Measurements from ENCODE around the gene NRDE2.

Gene NRDE2

DNA sequence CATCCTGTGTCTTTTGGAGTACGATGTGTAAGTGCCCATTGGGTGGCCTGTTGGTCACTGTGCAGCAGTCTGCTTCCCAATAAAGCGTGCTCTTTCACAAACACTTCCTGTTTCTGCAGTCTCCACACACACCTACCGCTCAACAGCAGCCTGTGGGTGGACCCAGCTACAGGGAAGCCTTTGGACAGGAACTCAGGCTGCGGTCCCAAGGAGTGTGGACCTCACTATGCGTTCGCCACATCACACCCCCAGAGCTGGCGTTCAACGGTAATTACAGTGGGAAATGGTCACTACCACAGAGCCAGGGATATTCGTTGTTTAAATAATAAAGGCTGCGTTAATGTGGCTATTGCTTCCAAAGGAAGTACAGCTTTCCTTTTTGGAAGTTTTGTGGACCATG, 59.2 kb downstream of the NRDE2 start:
- TF ChIP-seq TAF1 (IDR thresholded peaks at IDR 0.05; ENCODE audit: low read depth) = no peak
- no peak for TF ChIP-seq CEBPB (IDR thresholded peaks at IDR 0.05)
- no peak for TF ChIP-seq FOXM1 (IDR thresholded peaks at IDR 0.05; ENCODE audit: borderline replicate concordance, low read depth)
- TF ChIP-seq RAD21 (IDR thresholded peaks at IDR 0.05; ENCODE audit: low read depth) = no peak
- no peak for TF ChIP-seq EP300 (IDR thresholded peaks at IDR 0.05; ENCODE audit: borderline replicate concordance)
- no peak for TF ChIP-seq TCF12 (IDR thresholded peaks at IDR 0.05; ENCODE audit: low read depth)
- TF ChIP-seq USF1 (IDR thresholded peaks at IDR 0.05) = no peak
- TF ChIP-seq YY1 (IDR thresholded peaks at IDR 0.05; ENCODE audit: low read depth) = no peak
- TF ChIP-seq NFIC (IDR thresholded peaks at IDR 0.05) = no peak
- TF ChIP-seq, protein P1, sequence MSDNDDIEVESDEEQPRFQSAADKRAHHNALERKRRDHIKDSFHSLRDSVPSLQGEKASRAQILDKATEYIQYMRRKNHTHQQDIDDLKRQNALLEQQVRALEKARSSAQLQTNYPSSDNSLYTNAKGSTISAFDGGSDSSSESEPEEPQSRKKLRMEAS (IDR thresholded peaks at IDR 0.05) = no peak
- TF ChIP-seq CREB1 (IDR thresholded peaks at IDR 0.05; ENCODE audit: low read depth) = no peak
- TF ChIP-seq ZBTB7A (IDR thresholded peaks at IDR 0.05; ENCODE audit: low read depth) = no peak
- TF ChIP-seq REST (IDR thresholded peaks at IDR 0.05; ENCODE audit: low read depth) = no peak

DNA sequence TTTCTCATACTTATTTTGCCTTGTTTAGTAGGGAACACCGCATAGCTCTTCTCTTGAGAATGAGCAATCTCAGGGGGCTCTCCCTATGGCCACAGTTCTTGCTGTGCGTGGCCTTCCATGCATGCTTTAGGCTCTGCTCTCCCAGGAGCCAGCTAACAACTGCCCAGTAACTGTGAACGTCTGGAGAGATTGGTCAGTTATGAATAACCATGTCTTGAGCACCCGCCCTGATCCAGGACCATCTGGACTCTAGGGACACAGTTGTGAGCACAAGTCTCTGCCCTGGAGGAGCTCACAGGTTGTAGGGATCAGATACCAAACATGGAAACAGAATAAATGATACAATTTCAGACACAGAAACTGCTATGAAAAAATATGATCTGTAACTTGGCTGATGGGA, 63.3 kb downstream of the NRDE2 start:
- TF ChIP-seq, protein P1 (IDR thresholded peaks at IDR 0.05) = no peak
- TF ChIP-seq RAD21 (IDR thresholded peaks at IDR 0.05; ENCODE audit: low read depth) (no peak), EGR1 (IDR thresholded peaks at IDR 0.05) (no peak), CREB1 (IDR thresholded peaks at IDR 0.05; ENCODE audit: low read depth) (no peak), USF1 (IDR thresholded peaks at IDR 0.05) (no peak), CEBPB (IDR thresholded peaks at IDR 0.05) (no peak), ZBTB7A (IDR thresholded peaks at IDR 0.05; ENCODE audit: low read depth) (no peak), FOXM1 (IDR thresholded peaks at IDR 0.05; ENCODE audit: borderline replicate concordance, low read depth) (no peak), YY1 (IDR thresholded peaks at IDR 0.05; ENCODE audit: low read depth) (no peak), TCF12 (IDR thresholded peaks at IDR 0.05; ENCODE audit: low read depth) (no peak), TAF1 (IDR thresholded peaks at IDR 0.05; ENCODE audit: low read depth) (no peak), TEAD4 (IDR thresholded peaks at IDR 0.05) (no peak)

DNA sequence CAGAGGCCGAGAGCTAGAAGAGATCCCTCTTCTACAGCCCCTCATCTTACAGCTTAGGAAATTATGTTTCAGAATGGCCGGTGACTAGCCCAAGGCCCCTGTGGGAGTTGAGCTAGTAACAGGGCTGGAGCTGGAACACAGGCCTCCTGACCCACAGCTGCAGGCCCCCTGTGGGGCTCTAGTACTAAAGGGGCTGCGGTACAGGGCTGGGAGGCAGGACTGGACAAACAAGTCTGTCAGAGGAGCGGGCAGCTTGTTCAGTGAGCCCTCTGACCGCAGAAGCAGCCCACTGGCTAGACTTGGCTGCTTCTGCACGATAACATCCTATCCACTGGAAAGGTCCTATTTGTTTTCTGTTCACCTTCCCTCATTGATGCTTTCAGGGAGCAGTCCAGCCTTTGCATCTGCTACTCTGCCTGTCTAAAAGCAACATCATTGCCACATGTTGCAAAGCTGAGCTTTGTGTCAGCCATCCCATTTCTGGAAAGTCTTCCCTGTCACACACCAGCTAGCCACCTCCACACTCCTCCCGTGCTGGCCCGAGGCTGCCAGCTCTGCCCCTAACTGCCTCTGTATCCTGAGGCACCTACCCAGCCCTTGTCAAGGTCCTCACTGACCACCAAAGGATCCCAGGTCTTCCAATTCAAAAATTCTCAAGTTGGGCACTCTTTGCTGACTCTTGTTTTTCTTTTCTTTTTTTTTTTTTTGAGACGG, 65.1 kb downstream of the NRDE2 start:
- TF ChIP-seq TCF12 (IDR thresholded peaks at IDR 0.05; ENCODE audit: low read depth) (no peak), TEAD4 (IDR thresholded peaks at IDR 0.05) (no peak), REST (IDR thresholded peaks at IDR 0.05; ENCODE audit: low read depth) (no peak), TAF1 (IDR thresholded peaks at IDR 0.05; ENCODE audit: low read depth) (no peak), ZBTB7A (IDR thresholded peaks at IDR 0.05; ENCODE audit: low read depth) (no peak), FOXM1 (IDR thresholded peaks at IDR 0.05; ENCODE audit: borderline replicate concordance, low read depth) (no peak), CEBPB (IDR thresholded peaks at IDR 0.05) (no peak), NFIC (IDR thresholded peaks at IDR 0.05) (no peak), RAD21 (IDR thresholded peaks at IDR 0.05; ENCODE audit: low read depth) (no peak), EGR1 (IDR thresholded peaks at IDR 0.05) (no peak), CREB1 (IDR thresholded peaks at IDR 0.05; ENCODE audit: low read depth) (no peak), EP300 (IDR thresholded peaks at IDR 0.05; ENCODE audit: borderline replicate concordance) (no peak), USF1 (IDR thresholded peaks at IDR 0.05) (no peak), YY1 (IDR thresholded peaks at IDR 0.05; ENCODE audit: low read depth) (no peak)
- TF ChIP-seq, protein P1 (IDR thresholded peaks at IDR 0.05) = no peak

DNA sequence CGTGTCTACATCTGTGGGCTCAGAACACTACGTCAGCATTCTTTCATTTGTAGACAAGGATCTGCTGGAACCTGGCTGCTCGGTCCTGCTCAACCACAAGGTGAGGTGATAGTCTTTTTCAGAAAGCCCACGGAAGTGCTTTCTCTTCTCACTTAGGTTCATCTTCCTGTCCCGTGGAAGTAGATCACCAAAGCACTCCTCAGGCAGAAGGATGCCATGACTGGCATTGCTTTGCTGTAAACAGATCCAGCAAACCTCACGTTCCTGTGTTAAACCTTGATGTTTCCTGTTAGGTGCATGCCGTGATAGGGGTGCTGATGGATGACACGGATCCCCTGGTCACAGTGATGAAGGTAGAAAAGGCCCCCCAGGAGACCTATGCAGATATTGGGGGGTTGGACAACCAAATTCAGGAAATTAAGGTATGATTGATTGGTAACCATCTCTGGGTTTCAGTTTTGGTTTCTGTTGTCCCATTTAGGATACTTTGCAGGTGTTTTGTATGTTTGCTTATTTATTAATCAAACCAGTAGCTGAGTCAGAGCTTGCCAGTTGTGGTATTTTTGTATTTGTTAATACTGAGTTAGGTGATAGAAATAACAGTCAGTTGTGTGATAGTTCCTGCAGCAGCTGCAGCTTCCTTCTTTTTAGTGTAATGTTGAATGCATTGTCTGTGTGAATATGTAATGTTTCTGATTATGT, 67.8 kb downstream of the NRDE2 start:
- TF ChIP-seq FOXM1 (IDR thresholded peaks at IDR 0.05; ENCODE audit: borderline replicate concordance, low read depth) (no peak), REST (IDR thresholded peaks at IDR 0.05; ENCODE audit: low read depth) (no peak), TAF1 (IDR thresholded peaks at IDR 0.05; ENCODE audit: low read depth) (no peak), CREB1 (IDR thresholded peaks at IDR 0.05; ENCODE audit: low read depth) (no peak), USF1 (IDR thresholded peaks at IDR 0.05) (no peak)
